CD4-positive, alpha-beta T cell (primary cell): ENCODE data around the gene SPDYE1. TPM values are rescaled to one million over a fixed set of nuclear protein-coding genes. Genes with fewer than 3 reads are reported as not detected.
A peak's percentile ranks its signal among the peaks of the same experiment; 100 is the strongest.
"Not testable (repeated sequence)": the region's sequence is repeated elsewhere in the genome, so short reads cannot be mapped to it uniquely, and the experiment has no call there.

ENCODE experiments used
- ATAC-seq: fragments of 200-7000 bp; cut with Tn5 transposase; one replicate; pipeline ENCODE4 v1.10.0; 2022; ENCODE audit warnings: mild to moderate bottlenecking; ENCODE audit not compliant: poor library complexity
- CTCF ChIA-PET: fragments of 350-600 bp; sonication (Branson Sonifier 250); formaldehyde crosslinking; loops from one replicate; lab custom pipeline; 2021; ENCODE audit warnings: antibody characterized with exemption, inconsistent platforms; lab: Charles Lee
- POLR2A ChIA-PET: fragments of 350-600 bp; sonication (Branson Sonifier 250); formaldehyde crosslinking; loops from one replicate; lab custom pipeline; 2021; ENCODE audit warnings: antibody characterized with exemption, inconsistent platforms; lab: Charles Lee
- DNase-seq, 14 experiments: peaks; one replicate each; pipeline ENCODE4 v3.0.0-alpha.2; 2013 to 2020; ENCODE audit warnings: mixed read lengths in 2 of 14
- H3K27ac ChIP-seq, 2 donors: one replicate each; pipeline versions ENCODE4 v1.5.1 to v1.7.0; 2013; ENCODE audit warnings: low read length in 2 of 2, low read depth in 1 of 2, mild to moderate bottlenecking in 1 of 2
- H3K27me3 ChIP-seq, 2 experiments: 1 replicate in 1 of 2; 2 replicates in 1 of 2; pipeline versions ENCODE4 v1.6.1 to v1.7.0; 2013; ENCODE audit warnings: low read length in 2 of 2, control low read depth in 1 of 2, mild to moderate bottlenecking in 1 of 2, moderate library complexity in 1 of 2; ENCODE audit not compliant: insufficient read depth in 2 of 2, control insufficient read depth in 1 of 2
- H3K36me3 ChIP-seq: one replicate; pipeline ENCODE4 v1.6.1; 2013; ENCODE audit warnings: low read length, control low read depth; ENCODE audit not compliant: insufficient read depth
- H3K4me1 ChIP-seq: one replicate; pipeline ENCODE4 v1.6.1; 2013; ENCODE audit warnings: low read length, control low read depth; ENCODE audit not compliant: insufficient read depth
- H3K4me3 ChIP-seq: one replicate; pipeline ENCODE4 v1.5.1; 2013; ENCODE audit warnings: mild to moderate bottlenecking, low read length, moderate library complexity
- H3K9me3 ChIP-seq, 2 experiments: 1 replicate in 1 of 2; 2 replicates in 1 of 2; pipeline versions ENCODE4 v1.6.1 to v1.7.0; 2013; ENCODE audit warnings: low read length in 2 of 2, mild to moderate bottlenecking in 2 of 2, control low read depth in 1 of 2, moderate library complexity in 1 of 2; ENCODE audit not compliant: control insufficient read depth in 1 of 2, insufficient read depth in 1 of 2
- H3K27ac Mint-ChIP-seq: one replicate; pipeline ENCODE4 v1.8.0; 2020; ENCODE audit warnings: mixed read lengths
- H3K27me3 Mint-ChIP-seq: one replicate; pipeline ENCODE4 v1.8.0; 2021; ENCODE audit warnings: mixed read lengths
- H3K36me3 Mint-ChIP-seq: one replicate; pipeline ENCODE4 v1.8.0; 2021; ENCODE audit warnings: low read depth, mixed read lengths
- H3K4me1 Mint-ChIP-seq: one replicate; pipeline ENCODE4 v1.8.0; 2021; ENCODE audit warnings: low read depth, mixed read lengths
- H3K4me3 Mint-ChIP-seq: one replicate; pipeline ENCODE4 v1.8.0; 2020; ENCODE audit warnings: mild to moderate bottlenecking, mixed read lengths
- H3K9me3 Mint-ChIP-seq: one replicate; pipeline ENCODE4 v1.8.0; 2020; ENCODE audit warnings: mixed read lengths
- intact Hi-C, 2 experiments: fragments of 100-400 bp; cut with DNase I in 1 of 2; cut with micrococcal nuclease in 1 of 2; formaldehyde crosslinking; loops; one replicate each; pipeline versions ENCODE4 v1.15.1 to v1.9.0; 2023 to 2025; cut with DNase I, micrococcal nuclease
- total RNA-seq, 174 experiments: library from RNA in 2 of 174; stranded (reverse) in 2 of 174; gene quantifications; one replicate each; pipeline ENCODE4 v1.2.3 and lab custom pipeline; 2021 to 2026
- TF ChIP-seq, protein P1 (sequence below): fragments of 200-600 bp; IDR thresholded peaks from one replicate; pipeline ENCODE4 v1.8.0; 2022; ENCODE audit warnings: antibody characterized with exemption, mild to moderate bottlenecking

The SPDYE1 gene
- total RNA-seq, 2 experiments from 2014 or later, result not detected

DNA sequence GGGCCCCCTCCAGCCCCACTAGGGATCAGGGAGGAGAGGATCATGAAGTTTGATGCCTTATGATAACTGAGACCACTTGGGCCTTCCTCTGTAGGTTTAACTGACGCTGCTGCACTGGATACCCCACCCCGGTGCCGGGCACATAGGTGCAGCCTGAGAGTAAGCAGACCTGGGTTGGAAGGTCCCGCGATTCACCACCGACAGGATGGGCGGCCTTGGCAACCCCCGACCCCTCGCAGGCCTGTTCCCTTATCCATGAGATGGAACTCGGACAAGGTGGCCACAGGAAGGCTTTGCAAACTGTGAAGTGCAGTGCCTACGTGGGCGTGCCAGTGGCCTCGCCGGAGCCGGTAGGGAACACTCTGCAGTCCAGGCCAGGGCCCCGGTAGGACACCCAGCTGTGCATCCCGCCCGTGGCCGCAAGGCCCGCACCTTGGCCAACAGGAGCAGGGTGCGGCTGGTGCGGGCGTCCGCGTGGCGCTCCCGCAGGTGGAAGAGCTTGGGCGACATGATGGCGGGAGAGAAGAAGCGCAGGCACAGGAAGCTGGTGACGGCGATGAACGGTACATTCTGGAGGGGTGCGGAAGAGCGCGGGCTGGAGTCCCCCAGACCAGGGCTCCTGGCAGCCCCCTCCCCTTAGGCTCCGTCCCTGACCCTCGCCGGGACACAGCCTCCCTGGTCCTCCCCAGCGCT, 42.2 kb downstream of the SPDYE1 start:
- peak overlapping the region; percentile 78 for H3K27ac Mint-ChIP-seq
- Histone ChIP-seq H3K4me1 (peaks cover 19% of the 10 kb centered on the region), H3K4me3 (peak overlapping the region; percentile 44)
- H3K4me3 Mint-ChIP-seq, result peak overlapping the region; percentile 54
- H3K9me3 Mint-ChIP-seq, DNase-seq, H3K36me3 ChIP-seq, H3K27ac ChIP-seq, H3K27me3 ChIP-seq, H3K27me3 Mint-ChIP-seq, CTCF ChIA-PET, H3K9me3 ChIP-seq: not testable (repeated sequence)
- peak; percentile 38 for ATAC-seq
- peaks cover 15% of the 10 kb centered on the region for H3K36me3 Mint-ChIP-seq
- peaks cover 18% of the 10 kb centered on the region for H3K4me1 Mint-ChIP-seq
- intact Hi-C loops, result loop anchor here (10.0 kb wide), 2 partner anchors 535 to 755 kb away; partner anchors contain the start of genes DDX56 (in 1 of the 2) and PPIA (in 1 of the 2)
- POLR2A ChIA-PET, result interaction anchor here (1.2 kb wide), 1 partner anchor 42 kb away, joined by 4 read pairs; the partner anchor contains the start of gene POLM

DNA sequence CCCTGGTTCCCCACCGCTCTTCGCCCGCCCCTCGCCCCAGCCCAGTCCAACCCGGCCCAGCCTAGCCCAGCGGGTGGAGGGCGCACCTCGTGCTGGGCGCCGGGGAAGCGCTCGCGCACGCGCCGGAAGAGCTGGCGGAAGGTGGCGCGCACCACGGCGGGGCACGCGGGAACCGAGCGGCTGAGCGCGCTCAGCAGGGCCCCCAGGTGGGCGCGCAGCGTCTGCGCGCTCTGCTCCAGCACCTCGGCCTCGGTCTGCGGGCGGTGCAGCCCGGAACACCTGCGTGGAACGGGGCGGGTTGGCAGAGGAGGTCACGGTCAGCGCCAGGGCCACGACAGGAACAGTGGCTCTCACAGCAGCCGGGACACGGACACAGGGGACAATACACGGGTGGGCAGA, 42.8 kb downstream of the SPDYE1 start:
- H3K9me3 Mint-ChIP-seq, H3K27me3 ChIP-seq, CTCF ChIA-PET, H3K9me3 ChIP-seq, H3K27ac ChIP-seq, H3K36me3 ChIP-seq, H3K27me3 Mint-ChIP-seq: not testable (repeated sequence)
- TF ChIP-seq, protein P1, sequence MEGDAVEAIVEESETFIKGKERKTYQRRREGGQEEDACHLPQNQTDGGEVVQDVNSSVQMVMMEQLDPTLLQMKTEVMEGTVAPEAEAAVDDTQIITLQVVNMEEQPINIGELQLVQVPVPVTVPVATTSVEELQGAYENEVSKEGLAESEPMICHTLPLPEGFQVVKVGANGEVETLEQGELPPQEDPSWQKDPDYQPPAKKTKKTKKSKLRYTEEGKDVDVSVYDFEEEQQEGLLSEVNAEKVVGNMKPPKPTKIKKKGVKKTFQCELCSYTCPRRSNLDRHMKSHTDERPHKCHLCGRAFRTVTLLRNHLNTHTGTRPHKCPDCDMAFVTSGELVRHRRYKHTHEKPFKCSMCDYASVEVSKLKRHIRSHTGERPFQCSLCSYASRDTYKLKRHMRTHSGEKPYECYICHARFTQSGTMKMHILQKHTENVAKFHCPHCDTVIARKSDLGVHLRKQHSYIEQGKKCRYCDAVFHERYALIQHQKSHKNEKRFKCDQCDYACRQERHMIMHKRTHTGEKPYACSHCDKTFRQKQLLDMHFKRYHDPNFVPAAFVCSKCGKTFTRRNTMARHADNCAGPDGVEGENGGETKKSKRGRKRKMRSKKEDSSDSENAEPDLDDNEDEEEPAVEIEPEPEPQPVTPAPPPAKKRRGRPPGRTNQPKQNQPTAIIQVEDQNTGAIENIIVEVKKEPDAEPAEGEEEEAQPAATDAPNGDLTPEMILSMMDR, result peak; percentile 38
- intact Hi-C loops, result loop anchor here (10.0 kb wide), 2 partner anchors 534 to 754 kb away; partner anchors contain the start of genes DDX56 (in 1 of the 2) and PPIA (in 1 of the 2)
- peak; percentile 58 for ATAC-seq
- POLR2A ChIA-PET, result interaction anchor here (0.6 to 1.2 kb wide), 2 partner anchors 40 to 41 kb away, joined by 3 to 4 read pairs; partner anchors contain the start of gene POLM
- H3K4me3 Mint-ChIP-seq, result peak overlapping the region; percentile 60
- H3K4me1 ChIP-seq, result peaks cover 25% of the 10 kb centered on the region
- H3K36me3 Mint-ChIP-seq, result peaks cover 19% of the 10 kb centered on the region
- H3K27ac Mint-ChIP-seq, result peak overlapping the region; percentile 78
- H3K4me3 ChIP-seq, result peak overlapping the region; percentile 50
- DNase-seq, result peak; percentile 40 to 87 (median 62)
- peaks cover 22% of the 10 kb centered on the region for H3K4me1 Mint-ChIP-seq

DNA sequence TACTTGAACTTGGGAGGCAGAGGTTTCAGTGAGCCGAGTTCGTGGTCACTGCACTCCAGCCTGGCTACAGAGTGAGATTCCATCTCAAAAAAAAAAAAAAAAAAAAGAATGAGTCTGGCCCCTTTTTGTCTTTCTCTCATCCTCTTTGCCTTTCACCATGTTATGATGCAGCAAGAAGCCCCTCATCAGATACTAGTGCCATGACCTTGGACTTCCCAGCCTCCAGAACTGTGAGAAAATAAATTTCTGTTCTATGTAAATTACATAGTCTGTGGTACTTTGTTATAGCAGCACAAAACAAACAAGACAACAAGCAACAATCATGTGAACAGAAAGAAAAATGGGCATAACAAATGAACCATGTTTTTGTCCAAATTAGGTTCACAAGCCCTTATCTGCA, 44.5 kb downstream of the SPDYE1 start:
- POLR2A ChIA-PET, result no interaction called here
- H3K27ac ChIP-seq, result no peak overlapping the region
- Mint-ChIP-seq H3K9me3 (no peaks in the 10 kb centered on the region), H3K27ac (peak overlapping the region; percentile 71), H3K4me1 (peaks cover 40% of the 10 kb centered on the region), H3K36me3 (peaks cover 37% of the 10 kb centered on the region), H3K27me3 (no peaks in the 10 kb centered on the region), H3K4me3 (peak overlapping the region; percentile 58)
- peaks cover 42% of the 10 kb centered on the region for H3K4me1 ChIP-seq
- ATAC-seq (no peak), DNase-seq (no peak)
- H3K9me3 ChIP-seq, result no peaks in the 10 kb centered on the region
- no peaks in the 10 kb centered on the region for H3K36me3 ChIP-seq
- CTCF ChIA-PET, result no interaction called here
- H3K4me3 ChIP-seq, result no peak overlapping the region
- H3K27me3 ChIP-seq, result no peaks in the 10 kb centered on the region
- TF ChIP-seq, protein P1, result no peak
- intact Hi-C loops, result loop anchor here (10.0 kb wide), 2 partner anchors 533 to 753 kb away; partner anchors contain the start of genes DDX56 (in 1 of the 2) and PPIA (in 1 of the 2)
